Glomerular visceral epithelial cell (primary cell): ENCODE measurements around the gene ERG28.
"Not testable (repeated sequence)": the region's sequence is repeated elsewhere in the genome, so short reads cannot be mapped to it uniquely, and the experiment has no call there.

Source experiments
- DNase-seq: peaks from one replicate; pipeline ENCODE4 v3.0.0-alpha.2; 2016; ENCODE audit errors: extremely low spot score

ERG28 gene

DNA sequence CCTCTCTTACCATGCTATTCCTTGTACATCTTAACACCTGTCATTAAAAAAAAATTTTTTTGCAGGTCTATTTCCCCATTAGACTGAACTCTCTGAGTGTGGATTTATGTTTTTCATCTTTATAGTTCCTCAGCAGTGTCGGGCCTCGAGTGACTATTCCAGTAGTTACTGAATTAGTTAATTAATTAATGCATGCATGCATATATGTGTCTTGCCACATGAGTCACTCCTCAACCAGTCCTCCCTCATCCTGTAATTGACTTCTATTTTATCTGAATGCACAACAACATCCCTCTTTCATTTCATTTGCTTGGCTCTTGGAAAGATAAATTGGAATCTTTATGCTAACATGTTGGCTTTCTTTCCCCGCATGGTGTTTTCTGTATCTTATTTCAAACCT is 35.6 kb downstream of the ERG28 start:
- DNase-seq: no peak

DNA sequence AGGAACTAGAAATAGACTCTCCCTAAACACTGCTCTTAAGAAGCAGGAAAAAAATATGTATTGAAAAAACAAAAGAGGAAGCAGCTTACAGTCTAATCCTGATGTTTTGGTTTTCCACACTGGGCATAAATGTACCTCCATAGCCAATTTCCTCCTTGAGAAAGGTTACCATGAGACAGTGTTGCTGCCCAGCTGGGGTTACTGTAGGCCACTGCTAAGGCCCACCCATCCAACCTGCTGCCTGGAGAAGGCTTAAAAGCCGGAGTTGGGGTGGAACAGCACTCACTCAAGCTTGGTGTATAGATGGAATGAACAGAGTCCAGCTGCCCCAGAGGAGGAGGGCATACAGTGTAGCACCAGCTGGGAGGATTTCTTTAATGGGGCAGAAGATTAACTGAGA is 41.1 kb downstream of the ERG28 start:
- DNase-seq: no peak

DNA sequence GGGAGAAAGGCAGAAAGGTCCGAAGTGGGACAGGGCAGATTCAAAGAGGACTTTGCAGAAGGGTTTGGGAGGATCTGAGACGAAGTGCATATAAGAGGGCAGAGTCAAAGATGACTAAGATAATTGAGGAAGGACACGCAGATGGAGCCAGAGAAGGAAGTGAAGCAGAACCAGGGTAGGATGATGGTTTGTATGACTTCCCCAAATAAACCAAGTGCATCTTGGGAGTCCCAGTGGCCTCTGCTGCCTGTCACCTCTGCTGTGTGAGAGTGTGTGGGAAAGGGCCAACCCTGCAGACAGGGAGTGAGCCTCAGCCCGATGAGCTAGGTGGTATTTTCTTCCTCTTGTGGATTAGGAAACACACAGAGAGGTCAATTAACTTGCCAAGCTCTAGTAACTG is 45.5 kb downstream of the ERG28 start:
- DNase-seq: no peak

DNA sequence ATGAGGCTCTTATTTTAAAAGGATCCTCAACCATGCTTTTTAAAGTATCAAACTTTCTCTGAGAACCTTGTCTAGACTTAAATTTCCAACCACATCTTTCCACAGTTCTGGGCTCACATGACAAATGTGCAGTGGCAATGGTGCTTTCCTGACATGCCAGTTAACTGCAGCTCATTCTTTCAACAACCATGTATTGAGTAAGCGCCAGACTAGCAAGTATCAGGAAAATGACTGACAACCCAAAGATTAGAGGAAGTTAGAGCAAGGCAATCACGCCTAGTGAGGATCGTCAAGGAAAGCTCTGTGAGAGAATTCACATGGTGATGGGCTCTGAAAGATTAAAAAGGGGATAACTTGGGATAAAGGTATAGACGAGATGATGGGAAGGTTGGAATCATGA is 46.5 kb downstream of the ERG28 start:
- DNase-seq: no peak

DNA sequence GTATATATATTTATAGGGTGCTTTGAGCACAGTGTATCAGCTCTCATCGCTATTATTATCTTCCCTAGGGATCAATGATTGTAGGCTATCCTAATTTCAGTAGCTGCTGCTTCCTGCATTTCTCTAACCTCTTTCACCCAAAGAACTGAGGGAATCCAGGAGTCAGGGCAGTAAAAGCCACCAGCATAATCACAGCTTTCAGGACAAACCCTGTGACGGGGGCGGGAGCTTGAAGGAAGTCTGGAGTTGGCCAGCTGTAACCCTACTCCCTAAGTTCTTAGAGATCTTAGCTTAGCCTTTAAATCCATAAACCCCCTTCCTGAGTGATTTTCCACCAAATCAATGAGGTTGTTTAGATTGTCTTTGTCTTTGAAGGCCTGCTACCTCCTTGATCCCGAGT is 48.5 kb downstream of the ERG28 start:
- DNase-seq: no peak

DNA sequence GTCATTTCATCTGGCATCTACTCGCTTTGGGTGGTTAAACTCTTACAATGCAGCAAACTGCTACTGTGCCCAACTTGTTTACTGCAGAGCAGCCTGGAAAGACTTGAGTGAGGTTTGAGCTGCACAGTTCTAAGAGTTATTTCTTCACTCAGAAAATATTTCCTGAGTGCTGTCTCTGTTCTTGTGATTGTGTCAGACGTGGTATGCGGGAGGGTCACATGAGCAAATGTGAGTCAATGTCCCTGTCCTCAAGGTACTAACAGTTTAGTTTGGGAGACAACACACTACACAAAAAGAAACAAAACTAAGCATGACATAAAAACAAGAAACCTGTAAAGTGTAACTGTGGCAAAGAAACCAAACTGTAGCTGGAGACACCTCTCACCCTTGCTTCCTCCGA is 49.8 kb downstream of the ERG28 start:
- DNase-seq: no peak

DNA sequence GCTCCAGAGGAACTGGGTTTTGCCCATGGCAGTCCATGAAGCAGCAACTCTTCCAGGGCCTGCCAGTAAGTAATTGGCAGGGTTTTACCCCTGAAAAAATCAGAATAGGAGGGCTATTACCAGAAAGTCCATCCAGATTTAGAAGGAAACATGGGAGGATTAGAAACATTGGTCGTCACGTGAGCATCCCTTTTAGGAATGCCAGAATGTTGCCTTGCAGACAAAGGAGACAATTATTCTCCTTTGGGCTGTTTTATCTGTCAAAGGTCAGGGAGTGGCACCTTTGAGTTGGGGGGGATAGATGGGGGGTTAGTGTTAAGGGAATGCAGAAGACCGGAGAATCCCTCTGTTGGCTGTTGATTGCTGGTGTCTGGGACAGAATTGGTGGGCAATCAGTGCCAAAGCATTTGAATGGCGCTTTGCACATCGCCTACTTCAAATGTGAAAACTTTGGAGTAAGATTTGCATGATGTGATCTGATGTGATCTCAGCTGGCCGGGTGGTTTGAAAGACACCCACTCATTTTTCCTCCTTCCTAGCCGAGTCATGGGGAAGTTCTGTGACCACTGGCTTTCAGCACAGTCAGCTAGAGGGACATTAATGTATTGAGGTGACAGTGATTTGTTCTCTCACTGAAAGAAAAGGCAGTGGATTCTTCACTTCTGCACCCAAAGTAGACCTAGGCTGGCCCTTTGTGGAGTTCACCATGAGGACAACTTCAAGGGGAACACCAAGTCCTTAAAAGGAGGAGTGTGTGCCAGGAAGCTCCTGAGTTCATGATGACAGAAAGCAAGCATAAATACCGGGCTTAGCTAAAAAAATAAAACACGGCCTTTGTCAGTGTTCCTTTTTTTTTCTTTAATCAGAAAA is 50.8 kb downstream of the ERG28 start:
- no peak for DNase-seq

DNA sequence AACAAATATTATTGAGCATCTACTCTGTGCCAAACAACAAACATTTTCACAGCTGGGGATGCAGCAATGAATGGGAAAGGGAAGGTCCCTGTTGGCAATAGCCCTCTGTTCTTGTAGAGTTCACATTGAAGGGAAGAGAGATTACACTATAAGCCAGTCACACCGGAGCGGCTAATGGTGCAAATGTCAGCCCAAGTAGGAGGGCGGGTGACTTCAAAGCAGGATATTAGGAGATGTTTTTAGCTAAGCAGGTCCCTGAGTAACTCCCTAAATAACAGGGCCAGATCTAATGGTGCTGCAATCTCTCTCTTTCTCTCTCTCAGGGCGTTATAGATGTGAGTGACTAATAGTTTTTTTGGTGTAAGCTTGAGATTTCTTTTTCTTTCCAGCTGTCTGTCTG is 51.6 kb downstream of the ERG28 start:
- DNase-seq: no peak

DNA sequence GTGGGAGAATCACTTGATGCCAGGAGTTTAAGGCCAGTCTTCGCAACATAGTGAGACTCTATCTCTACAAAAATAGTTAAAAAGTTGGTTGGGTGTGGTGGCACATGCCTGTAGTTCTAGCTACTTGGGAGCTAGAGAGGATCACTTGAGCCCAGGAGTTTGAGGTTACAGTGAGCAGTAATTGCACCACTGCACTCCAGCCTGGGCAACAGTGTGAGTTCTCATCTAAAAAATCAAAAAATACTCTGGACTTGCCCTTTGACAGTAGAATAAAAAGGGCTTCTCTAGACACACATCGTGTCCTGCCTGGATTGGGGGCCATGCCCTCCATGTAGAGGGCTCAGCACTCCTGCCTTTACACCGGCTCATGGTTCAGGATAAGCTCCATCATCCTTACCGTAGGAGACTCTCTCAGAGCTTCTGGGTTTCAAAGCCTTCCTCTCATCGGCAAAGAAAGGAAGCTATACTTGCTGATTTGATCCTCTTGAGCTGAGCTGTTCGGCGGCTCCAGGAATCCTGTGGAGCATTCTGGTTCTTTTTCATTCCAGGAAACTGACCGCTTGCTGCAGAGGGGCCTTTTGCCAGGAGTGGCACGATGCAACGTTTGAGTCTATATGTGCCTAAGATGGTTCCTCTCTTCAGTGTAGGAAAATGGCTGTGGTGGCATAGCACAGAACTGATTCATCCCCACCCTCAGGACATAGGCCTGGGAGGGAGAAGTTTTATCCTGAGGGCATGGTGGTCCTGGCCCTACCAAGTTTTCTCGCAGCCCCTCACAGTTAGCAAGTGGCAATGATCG is 52.6 kb downstream of the ERG28 start:
- DNase-seq: no peak

DNA sequence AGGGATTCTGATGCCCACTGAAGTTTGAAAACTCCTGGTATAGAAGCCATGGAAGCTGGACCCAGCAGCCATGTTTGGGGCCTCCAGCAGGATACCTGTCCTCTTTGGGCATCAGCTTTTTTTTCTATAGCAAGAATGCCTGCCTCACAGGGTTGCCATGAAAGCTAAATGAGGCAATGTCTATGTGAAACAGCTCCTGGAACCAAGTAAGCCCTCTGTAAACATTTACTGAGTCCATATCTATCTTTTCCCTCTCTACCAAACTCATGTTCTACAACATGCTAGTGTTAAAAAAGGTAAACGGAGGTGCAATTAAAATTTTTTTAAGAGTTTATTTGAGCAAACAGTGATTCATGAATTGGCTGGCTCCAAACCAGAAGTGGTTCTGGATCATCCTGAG is 53.6 kb downstream of the ERG28 start:
- DNase-seq: no peak

DNA sequence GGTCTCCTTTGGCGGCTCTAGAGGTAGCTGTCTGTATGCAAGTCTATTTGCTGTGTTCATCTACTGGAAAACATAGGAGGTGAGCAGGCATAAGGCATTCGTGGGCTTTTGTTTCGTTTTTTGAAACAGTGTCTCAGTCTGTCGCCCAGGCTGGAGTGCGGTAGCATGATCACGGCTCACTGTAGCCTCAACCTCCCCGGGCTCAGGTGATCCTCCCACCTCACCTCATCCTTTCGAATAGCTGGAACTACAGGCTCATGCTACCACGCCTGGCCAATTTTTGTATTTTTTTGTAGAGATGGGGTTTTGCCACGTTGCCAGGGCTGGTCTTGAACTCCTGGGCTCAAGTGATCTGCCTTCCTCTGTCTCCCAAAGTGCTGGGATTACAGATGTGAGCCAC is 54.8 kb downstream of the ERG28 start:
- no peak for DNase-seq

DNA sequence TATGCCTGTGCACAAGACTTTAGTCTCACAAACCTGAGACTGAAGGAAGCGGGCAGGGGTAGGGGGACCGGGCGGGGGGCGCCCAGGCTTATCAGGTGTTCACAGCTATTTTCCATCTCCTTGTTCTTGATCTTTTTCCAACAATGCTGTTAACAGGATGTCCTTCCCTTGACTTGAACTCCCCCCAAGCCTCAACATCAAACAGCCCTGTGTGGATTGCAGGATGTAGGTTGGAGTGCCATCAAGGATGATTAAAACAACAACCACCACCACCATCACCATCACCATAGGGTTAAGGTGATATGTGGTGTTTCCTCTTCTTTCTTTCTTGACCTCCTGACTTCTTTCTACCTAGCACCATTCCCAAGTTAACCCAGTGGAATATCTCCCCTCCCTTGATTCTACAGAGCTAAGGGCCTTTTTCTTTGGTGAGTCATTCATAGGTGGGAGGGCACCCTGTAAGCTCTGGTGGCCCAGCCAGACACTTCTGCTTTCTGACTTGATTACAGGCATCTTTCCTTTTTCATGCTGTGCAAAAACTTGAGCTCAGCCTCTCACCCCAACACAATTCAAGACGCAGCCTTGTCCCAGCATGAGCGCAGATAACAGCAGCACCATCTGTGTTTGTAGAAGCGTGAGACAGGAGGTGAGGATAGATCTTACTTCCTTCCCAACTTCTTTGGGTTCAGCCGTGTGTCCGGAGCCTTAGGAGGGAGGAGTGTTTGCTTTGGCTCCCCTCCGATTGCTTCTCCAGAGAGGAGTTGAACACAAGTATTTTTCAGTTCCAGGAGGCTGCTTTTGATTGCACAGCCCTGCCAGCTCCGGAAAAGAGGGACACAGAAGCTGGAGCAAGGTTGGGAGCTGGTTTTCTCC is 55.5 kb downstream of the ERG28 start:
- DNase-seq: no peak

DNA sequence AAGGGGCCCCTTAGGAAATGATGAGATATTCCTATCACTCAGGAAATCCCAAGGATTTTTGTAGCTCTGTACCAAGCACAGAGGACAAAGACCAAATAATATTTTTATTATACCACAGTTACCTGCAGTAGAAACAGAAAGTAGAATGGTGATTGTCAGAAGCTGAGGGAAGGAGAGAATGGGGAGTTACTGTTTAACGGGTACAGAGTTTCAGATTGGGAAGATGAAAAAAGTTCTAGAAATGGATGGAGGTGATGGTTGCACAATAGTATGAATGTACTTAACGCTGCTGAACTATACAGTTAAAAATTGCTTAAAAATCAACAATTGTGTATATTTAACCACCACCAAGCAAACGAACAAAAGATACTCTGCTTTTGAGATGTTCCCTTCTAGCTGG is 58.2 kb downstream of the ERG28 start:
- no peak for DNase-seq

DNA sequence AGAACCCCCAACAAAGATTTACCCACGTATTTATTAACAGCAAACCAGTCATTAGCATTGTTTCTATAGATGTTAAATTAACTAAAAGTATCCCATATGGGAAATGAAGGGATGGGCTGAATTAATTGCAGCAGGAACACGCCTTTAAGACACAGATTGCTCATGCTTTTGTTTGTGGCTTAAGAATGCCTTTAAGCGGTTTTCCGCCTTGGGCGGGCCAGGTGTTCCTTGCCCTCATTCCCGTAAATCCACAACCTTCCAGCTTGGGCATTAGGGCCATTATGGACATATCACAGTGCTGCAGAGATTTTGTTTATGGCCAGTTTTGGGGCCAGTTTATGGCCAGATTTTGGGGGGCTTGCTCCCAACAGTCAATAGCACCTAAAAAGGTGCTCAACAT is 59.6 kb downstream of the ERG28 start:
- DNase-seq: not testable (repeated sequence)

DNA sequence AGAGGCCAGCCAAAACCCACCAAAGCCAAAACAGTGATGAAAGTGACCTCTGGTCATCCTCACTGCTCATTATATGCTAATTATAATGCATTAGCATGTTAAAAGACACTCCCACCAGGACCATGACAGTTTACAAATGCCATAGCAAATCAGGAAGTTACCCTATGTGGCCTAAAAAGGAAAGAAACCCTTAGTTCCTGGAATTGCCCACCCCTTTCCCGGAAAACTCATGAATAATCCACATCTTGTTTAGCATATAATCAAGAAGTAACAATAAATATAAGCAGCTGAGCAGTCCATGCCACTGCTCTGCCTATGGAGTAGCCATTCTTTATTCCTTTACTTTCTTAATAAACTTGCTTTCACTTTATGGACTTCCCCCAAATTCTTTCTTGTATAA is 60.6 kb downstream of the ERG28 start:
- not testable (repeated sequence) for DNase-seq
